Adipocyte (in vitro differentiated cells): ENCODE results near the gene KCNJ6.

ENCODE experiments used
- DNase-seq: peaks from one replicate; pipeline ENCODE4 v3.0.0-alpha.2; 2015; ENCODE audit warnings: low read depth
- H3K27me3 ChIP-seq: replicated peaks from 2 replicates; pipeline ENCODE4 v1.7.0; 2013; ENCODE audit warnings: mild to moderate bottlenecking, low read length, moderate library complexity; ENCODE audit not compliant: control insufficient read depth, insufficient read depth
- H3K36me3 ChIP-seq: 2 replicates; pipeline ENCODE4 v1.7.0; 2013; ENCODE audit warnings: low read length, mild to moderate bottlenecking, moderate library complexity; ENCODE audit not compliant: control insufficient read depth, insufficient read depth, severe bottlenecking
- H3K4me1 ChIP-seq: 2 replicates; pipeline ENCODE4 v1.7.0; 2013; ENCODE audit warnings: mild to moderate bottlenecking, low read length, moderate library complexity; ENCODE audit not compliant: control insufficient read depth, insufficient read depth
- H3K4me3 ChIP-seq: 2 replicates; pipeline ENCODE4 v1.7.0; 2013; ENCODE audit warnings: mild to moderate bottlenecking, low read length, moderate library complexity
- H3K9ac ChIP-seq: 2 replicates; pipeline ENCODE4 v1.7.0; 2013; ENCODE audit warnings: mild to moderate bottlenecking, low read length, moderate library complexity
- H3K9me3 ChIP-seq: 2 replicates; pipeline ENCODE4 v1.7.0; 2013; ENCODE audit warnings: mild to moderate bottlenecking, low read length, moderate library complexity; ENCODE audit not compliant: control insufficient read depth

The KCNJ6 gene

DNA sequence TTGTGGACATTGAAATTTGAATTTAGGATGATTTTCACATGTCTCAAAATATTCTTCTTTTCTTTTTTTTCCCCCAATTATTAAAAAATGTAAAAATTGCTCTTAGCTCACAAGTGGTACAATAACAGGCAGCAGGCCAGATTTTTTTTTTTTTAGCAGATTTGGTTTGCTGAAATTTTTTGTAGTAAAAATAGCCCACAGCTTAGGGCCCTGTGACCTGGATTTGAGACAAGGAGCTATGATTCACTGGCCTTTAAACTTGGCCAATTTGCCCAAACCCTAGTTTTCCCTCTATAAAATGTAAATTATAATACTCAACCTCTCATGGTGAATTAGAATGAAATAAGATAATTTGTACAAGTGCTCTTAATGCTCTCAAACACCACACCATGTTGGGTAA is 295.9 kb downstream of the KCNJ6 start:
- Histone ChIP-seq H3K4me3 (no peak overlapping the region), H3K9ac (no peak overlapping the region), H3K36me3 (no peaks in the 10 kb centered on the region), H3K9me3 (no peaks in the 10 kb centered on the region), H3K4me1 (peaks cover 30% of the 10 kb centered on the region), H3K27me3 (peaks cover 9% of the 10 kb centered on the region)
- DNase-seq: no peak

GRCh38 chr21:37619464-37619974 is 296.7 kb downstream of the KCNJ6 start:
- Histone ChIP-seq H3K4me1 (peaks cover 30% of the 10 kb centered on the region), H3K36me3 (no peaks in the 10 kb centered on the region), H3K9ac (no peak overlapping the region), H3K9me3 (no peaks in the 10 kb centered on the region), H3K4me3 (no peak overlapping the region), H3K27me3 (peaks cover 5% of the 10 kb centered on the region)
- no peak for DNase-seq

DNA sequence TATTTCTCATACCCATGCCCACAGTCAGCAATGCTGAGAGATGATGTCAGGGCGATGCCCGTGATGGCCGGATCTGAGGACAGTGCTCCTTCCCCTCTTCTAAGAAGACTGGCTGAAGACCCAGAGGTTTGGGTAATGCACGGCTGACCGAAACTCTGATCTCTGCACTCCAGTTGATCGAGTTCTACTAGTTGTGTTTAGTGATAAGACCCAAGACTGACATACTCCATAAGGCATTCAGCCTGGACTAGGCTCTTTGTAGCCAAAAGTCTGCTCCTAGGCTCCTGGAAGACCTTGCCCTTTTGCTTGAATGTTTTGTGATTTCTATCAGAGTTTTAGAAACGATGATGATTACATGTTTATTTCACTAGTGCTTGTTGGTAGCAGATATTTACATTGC is 298.2 kb downstream of the KCNJ6 start:
- H3K9ac ChIP-seq: no peak overlapping the region
- H3K9me3 ChIP-seq: peaks cover 5% of the 10 kb centered on the region
- no peaks in the 10 kb centered on the region for H3K36me3 ChIP-seq
- no peak overlapping the region for H3K4me3 ChIP-seq
- peaks cover 26% of the 10 kb centered on the region for H3K4me1 ChIP-seq
- peaks cover 5% of the 10 kb centered on the region for H3K27me3 ChIP-seq
- DNase-seq: no peak

- Histone ChIP-seq H3K36me3 (no peaks in the 10 kb centered on the region), H3K27me3 (peaks cover 5% of the 10 kb centered on the region), H3K9ac (no peak overlapping the region), H3K4me3 (no peak overlapping the region), H3K9me3 (peaks cover 12% of the 10 kb centered on the region), H3K4me1 (peaks cover 18% of the 10 kb centered on the region)
- DNase-seq: no peak
These were observed 300.3 kb downstream of the KCNJ6 start for GRCh38 chr21:37615962-37616361.

DNA sequence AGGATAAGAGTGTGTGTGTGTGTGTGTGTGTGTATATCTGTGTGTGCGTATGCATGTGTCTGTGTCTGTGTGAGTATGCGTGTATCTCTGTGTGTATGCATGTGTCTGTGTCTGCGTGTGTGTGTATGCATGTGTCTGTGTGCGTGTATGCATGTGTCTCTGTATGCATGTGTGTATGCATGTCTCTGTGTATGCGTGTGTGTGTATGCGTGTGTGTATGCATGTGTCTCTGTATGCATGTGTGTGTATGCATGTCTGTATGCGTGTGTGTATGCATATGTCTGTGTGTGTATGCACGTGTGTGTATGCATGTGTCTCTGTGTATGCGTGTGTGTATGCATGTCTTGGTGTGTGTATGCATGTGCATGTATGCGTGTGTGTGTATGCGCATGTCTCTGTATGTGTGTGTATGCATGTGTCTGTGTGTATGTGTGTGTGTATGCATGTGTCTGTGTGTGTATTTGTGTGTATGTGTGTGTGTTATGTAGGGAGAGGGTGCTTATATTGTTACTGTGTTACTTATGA is 301.8 kb downstream of the KCNJ6 start:
- DNase-seq: no peak
- Histone ChIP-seq H3K9ac (no peak overlapping the region), H3K27me3 (peaks cover 5% of the 10 kb centered on the region), H3K4me3 (no peak overlapping the region), H3K4me1 (peaks cover 4% of the 10 kb centered on the region), H3K9me3 (peaks cover 12% of the 10 kb centered on the region), H3K36me3 (no peaks in the 10 kb centered on the region)

DNA sequence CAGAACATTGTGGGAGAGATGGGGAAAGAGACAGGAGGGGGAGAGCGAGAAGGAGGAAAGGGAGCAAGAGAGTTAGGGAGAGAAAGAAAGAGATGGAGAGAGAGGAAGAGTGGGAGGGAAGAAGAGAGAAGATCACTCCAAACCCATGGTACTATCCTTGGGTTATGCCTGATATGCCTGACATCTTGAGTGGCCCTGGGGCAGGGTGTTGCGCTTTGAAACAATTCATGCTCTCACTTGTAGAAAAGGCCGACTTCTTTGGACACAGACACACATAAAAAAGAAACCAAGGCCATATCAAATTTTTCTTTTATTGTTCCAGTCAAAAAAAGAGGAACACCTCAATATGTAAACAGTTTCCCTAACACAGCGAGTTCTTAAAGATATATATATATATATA is 309.2 kb downstream of the KCNJ6 start:
- Histone ChIP-seq H3K27me3 (peaks cover 19% of the 10 kb centered on the region), H3K36me3 (no peaks in the 10 kb centered on the region), H3K9ac (no peak overlapping the region), H3K4me1 (no peaks in the 10 kb centered on the region), H3K9me3 (peaks cover 4% of the 10 kb centered on the region), H3K4me3 (no peak overlapping the region)
- DNase-seq: no peak

DNA sequence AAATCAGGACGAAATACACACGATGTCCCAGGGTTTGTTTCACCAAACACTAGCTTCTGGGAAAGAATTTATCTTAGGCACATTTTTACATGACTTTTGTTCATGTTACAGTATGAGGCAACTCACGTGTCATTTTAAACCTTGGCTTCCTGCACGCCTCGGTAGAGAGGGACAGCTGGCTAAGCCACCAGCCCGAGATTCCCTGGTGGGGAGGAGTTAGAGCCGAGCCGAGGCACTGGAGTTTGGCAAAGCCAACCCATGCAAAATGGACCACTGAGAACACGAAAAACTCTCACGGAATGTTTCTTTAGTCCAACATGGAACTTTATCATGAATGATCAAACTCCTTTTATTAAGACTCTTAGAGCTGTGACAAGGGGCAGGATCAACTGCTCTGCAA is 309.7 kb downstream of the KCNJ6 start:
- Histone ChIP-seq H3K36me3 (no peaks in the 10 kb centered on the region), H3K4me3 (no peak overlapping the region), H3K9me3 (peaks cover 10% of the 10 kb centered on the region), H3K4me1 (no peaks in the 10 kb centered on the region), H3K9ac (no peak overlapping the region), H3K27me3 (peaks cover 19% of the 10 kb centered on the region)
- no peak for DNase-seq

DNA sequence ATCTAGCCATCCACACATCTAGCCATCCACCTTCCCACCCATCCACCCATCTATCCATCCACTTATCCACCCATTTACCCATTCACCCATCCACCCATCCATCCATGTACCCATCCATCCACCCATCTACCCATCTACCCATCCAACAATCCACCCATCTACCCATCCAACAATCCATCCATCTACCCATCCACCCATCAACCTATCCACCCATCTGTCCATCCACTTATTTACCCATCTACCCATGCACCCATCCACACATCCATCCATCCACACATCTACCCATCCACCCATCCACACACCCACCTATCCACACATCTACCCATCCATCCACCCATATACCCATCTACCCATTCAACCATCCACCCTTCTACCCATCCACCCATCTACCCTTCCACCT is 311.3 kb downstream of the KCNJ6 start:
- peaks cover 7% of the 10 kb centered on the region for H3K9me3 ChIP-seq
- H3K4me3 ChIP-seq: no peak overlapping the region
- no peak overlapping the region for H3K9ac ChIP-seq
- H3K27me3 ChIP-seq: peaks cover 30% of the 10 kb centered on the region
- DNase-seq: no peak
- no peaks in the 10 kb centered on the region for H3K36me3 ChIP-seq
- no peaks in the 10 kb centered on the region for H3K4me1 ChIP-seq

DNA sequence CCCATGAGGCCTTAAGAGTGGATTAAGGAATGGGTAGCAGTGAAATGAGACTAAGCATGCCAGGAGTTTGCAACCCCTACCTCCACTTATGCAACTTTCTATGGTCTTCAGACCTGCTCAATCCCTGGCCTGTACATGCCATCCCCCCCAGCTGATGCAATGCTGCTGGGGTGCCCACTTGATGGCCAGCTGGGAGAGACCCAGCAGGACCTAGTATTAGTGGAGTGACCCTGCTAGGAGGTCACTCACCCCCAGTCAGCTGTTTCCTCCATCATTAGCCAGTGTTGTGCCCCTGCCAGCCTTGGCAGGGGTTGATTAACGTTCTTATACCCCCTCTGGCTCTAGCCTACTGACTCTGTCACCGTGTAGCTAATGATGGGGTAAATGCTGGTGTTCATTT is 313.1 kb downstream of the KCNJ6 start:
- peaks cover 32% of the 10 kb centered on the region for H3K27me3 ChIP-seq
- H3K9ac ChIP-seq: no peak overlapping the region
- peaks cover 7% of the 10 kb centered on the region for H3K9me3 ChIP-seq
- no peaks in the 10 kb centered on the region for H3K36me3 ChIP-seq
- no peak overlapping the region for H3K4me3 ChIP-seq
- no peak for DNase-seq
- H3K4me1 ChIP-seq: no peaks in the 10 kb centered on the region

GRCh38 chr21:37601915-37602314 is 314.3 kb downstream of the KCNJ6 start:
- Histone ChIP-seq H3K4me3 (no peak overlapping the region), H3K4me1 (no peaks in the 10 kb centered on the region), H3K9me3 (peaks cover 7% of the 10 kb centered on the region), H3K9ac (no peak overlapping the region), H3K36me3 (no peaks in the 10 kb centered on the region), H3K27me3 (peaks cover 38% of the 10 kb centered on the region)
- no peak for DNase-seq

- Histone ChIP-seq H3K27me3 (peaks cover 35% of the 10 kb centered on the region), H3K36me3 (no peaks in the 10 kb centered on the region), H3K9ac (no peak overlapping the region), H3K9me3 (peaks cover 7% of the 10 kb centered on the region), H3K4me3 (no peak overlapping the region), H3K4me1 (no peaks in the 10 kb centered on the region)
- DNase-seq: no peak
These were observed 315.2 kb downstream of the KCNJ6 start for GRCh38 chr21:37601027-37601426.

DNA sequence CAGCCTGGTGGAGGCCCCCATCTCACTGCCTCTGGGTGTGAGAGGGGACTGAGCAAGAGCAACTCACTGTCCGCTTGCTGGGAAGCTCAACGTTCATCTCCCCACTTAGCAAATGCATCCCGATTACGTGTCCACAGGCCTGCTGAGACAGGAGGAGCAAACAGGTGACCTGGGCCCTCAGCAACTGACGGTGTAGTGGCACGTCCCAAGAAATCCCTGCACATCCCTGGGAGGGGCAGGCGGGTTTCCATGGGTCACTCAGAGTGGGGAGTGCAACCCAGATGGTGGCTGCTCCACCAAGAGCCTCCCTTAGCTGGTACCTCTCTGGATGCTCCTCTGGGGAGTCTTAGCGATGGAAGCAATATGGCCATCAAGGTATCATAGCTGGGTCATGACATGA is 320.3 kb downstream of the KCNJ6 start:
- no peak overlapping the region for H3K4me3 ChIP-seq
- DNase-seq: no peak
- H3K27me3 ChIP-seq: peaks cover 60% of the 10 kb centered on the region
- H3K4me1 ChIP-seq: no peaks in the 10 kb centered on the region
- H3K9ac ChIP-seq: no peak overlapping the region
- H3K9me3 ChIP-seq: no peaks in the 10 kb centered on the region
- H3K36me3 ChIP-seq: no peaks in the 10 kb centered on the region
